ENCODE measurements around the gene VANGL2. TPM values are rescaled to one million over a fixed set of nuclear protein-coding genes. Genes with fewer than 3 reads are reported as not detected.
A peak's percentile ranks its signal among the peaks of the same experiment; 100 is the strongest.

The VANGL2 gene
- total and polyA plus RNA-seq, 2 experiments from 2014 or later, result 17.7 to 51.3 TPM

DNA sequence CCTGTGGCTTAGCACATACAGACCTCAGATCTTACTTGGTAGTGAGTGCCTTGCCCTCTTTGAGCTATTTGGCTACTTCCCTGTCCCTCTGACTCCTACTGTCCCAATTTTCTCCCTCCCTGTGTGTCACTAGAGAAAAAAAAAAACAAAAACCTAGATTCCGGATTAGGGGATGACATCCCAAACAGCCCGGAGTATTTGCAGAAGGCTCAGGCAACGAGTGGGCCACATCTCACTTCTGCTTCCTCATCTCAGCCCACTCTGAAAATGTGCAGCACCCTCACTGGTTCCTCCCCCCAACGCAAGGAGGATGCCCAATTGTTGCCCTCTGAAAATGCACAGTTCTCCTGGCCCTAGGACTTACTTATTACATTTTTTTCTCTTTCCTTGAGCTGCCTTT is 28.6 kb upstream of the VANGL2 start:
- no peak overlapping the region for H3K4me3 Mint-ChIP-seq

More for the DNA sequence above, 28.6 kb upstream of the VANGL2 start:
- H3K4me3 ChIP-seq, result no peak overlapping the region
- H3K79me2 ChIP-seq (replicated peaks; ENCODE audit: insufficient read depth), result no peaks in the 10 kb centered on the region
- Mint-ChIP-seq H3K27ac (peak overlapping the region; percentile 37; the same call in 1 of the 2 replicates), H3K4me1 (peaks cover 52% of the 10 kb centered on the region), H3K36me3 (ENCODE audit: low read depth) (no peaks in the 10 kb centered on the region; the same call in 2 of the 3 replicates), H3K27me3 (ENCODE audit: insufficient read depth, low read depth, poor library complexity) (peaks cover 13% of the 10 kb centered on the region), H3K9me3 (no peaks in the 10 kb centered on the region)
- H2AFZ ChIP-seq, result no peak overlapping the region
- ATAC-seq (no peak), DNase-seq (ENCODE audit: low spot score) (no peak)
- no peaks in the 10 kb centered on the region for H3K36me3 ChIP-seq (ENCODE audit: insufficient read depth)
- H3K4me1 ChIP-seq (ENCODE audit: insufficient read depth), result peaks cover 32% of the 10 kb centered on the region
- no peaks in the 10 kb centered on the region for H3K27me3 ChIP-seq (ENCODE audit: insufficient read depth)
- no peaks in the 10 kb centered on the region for H3K9me2 ChIP-seq (ENCODE audit: insufficient read depth)
- no peak overlapping the region for H3K27ac ChIP-seq (ENCODE audit: low read depth)
- TF ChIP-seq POLR2AphosphoS5 (IDR thresholded peaks at IDR 0.05; ENCODE audit: low read depth), result no peak
- no peak for TF ChIP-seq CREB1 (CRISPR knock-in tag; IDR thresholded peaks at IDR 0.05; ENCODE audit: low read depth)
- TF ChIP-seq STAT1 (IDR thresholded peaks at IDR 0.05; ENCODE audit: unreplicated experiment), result no peak
- TF ChIP-seq ZNF114 (CRISPR knock-in tag; IDR thresholded peaks at IDR 0.05), result no peak
- no peak for TF ChIP-seq EZH2 (IDR thresholded peaks at IDR 0.05; ENCODE audit: low read depth, unreplicated experiment)
- no peak for TF ChIP-seq ZNF462 (CRISPR knock-in tag; IDR thresholded peaks at IDR 0.05)
- no peak for TF ChIP-seq NANOG (IDR thresholded peaks at IDR 0.05; ENCODE audit: borderline replicate concordance)
- no peaks in the 10 kb centered on the region; the same call in 1 of the 2 replicates for H4K20me1 ChIP-seq (replicated peaks; ENCODE audit: insufficient read depth)
- 0 out of 2 replicates have a peak, but pooled peaks cover 5% of the 10 kb centered on the region for H3F3A ChIP-seq (replicated peaks; ENCODE audit: low read depth)
- H3K4me2 ChIP-seq, result no peak overlapping the region

All from GM23338 (cell line).